ENCODE measurements around the gene ACKR2.

The ACKR2 gene

DNA sequence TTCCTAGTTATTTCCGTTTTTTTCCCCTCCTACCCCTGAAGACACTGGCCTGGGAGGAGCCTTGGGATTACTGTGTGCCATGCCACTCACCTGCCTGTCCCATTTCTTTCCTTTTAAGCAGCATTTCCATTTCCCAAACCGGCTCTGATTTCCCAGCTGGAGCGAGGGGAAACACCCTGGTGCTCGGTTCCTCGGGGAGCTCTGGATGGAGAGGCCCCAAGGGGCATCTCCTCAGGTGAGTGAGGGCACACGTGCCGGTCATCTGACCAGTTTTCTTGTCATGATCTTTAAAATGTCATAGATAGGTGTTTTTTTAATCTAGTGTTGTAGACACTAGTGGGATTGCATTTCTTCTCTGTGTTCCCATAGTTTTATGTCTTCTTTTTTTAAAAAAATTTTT is 99.4 kb downstream of the ACKR2 start:
- no peak for TF ChIP-seq CTCF (IDR thresholded peaks at IDR 0.05; ENCODE audit: borderline replicate concordance, control extremely low read depth, extremely low read depth, insufficient read depth, missing control alignments)
- in situ Hi-C loops (cut with MboI; ENCODE audit: low sequenced_read_pairs, unreplicated experiment): no loop called here
- no peak for DNase-seq (ENCODE audit: low spot score)

DNA sequence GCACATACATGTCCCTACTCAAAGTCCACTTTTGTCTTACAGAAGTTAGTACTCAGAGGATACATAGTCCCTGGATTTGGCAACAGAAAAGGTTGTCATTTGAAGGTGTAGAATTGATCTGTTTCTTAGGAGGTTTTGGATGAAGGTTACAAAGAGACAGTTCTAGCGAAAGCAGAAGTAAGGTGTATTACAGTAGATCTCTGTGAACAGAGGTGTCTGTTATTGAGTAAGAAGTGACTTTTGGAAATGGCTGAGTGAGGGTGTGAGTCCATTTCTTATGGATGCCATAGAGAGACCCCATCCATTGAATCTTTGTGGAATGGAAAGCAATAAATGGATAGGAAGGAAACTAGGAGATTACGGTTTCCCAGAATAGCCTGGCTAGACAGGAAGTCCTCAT is 102.3 kb downstream of the ACKR2 start:
- in situ Hi-C loops (cut with MboI; ENCODE audit: low sequenced_read_pairs, unreplicated experiment): no loop called here
- no peak for DNase-seq (ENCODE audit: low spot score)
- TF ChIP-seq CTCF (IDR thresholded peaks at IDR 0.05; ENCODE audit: borderline replicate concordance, control extremely low read depth, extremely low read depth, insufficient read depth, missing control alignments): no peak

GRCh38 chr3:42914771-42915515 is 105.7 kb downstream of the ACKR2 start:
- in situ Hi-C loops (cut with MboI; ENCODE audit: low sequenced_read_pairs, unreplicated experiment): no loop called here
- DNase-seq (ENCODE audit: low spot score): no peak
- TF ChIP-seq CTCF (IDR thresholded peaks at IDR 0.05; ENCODE audit: borderline replicate concordance, control extremely low read depth, extremely low read depth, insufficient read depth, missing control alignments): no peak

Data from GM13976 (cell line).